GM21360 (cell line): Measurements from ENCODE around the gene REXO4.
"Not testable (repeated sequence)": the region's sequence is repeated elsewhere in the genome, so short reads cannot be mapped to it uniquely, and the experiment has no call there.

Source experiments
- ATAC-seq: cut with Tn5 transposase; IDR thresholded peaks from one replicate; pipeline ENCODE4 v1.9.1; 2021; ENCODE audit warnings: mild to moderate bottlenecking, moderate library complexity; ENCODE audit not compliant: unreplicated experiment

Gene REXO4

DNA sequence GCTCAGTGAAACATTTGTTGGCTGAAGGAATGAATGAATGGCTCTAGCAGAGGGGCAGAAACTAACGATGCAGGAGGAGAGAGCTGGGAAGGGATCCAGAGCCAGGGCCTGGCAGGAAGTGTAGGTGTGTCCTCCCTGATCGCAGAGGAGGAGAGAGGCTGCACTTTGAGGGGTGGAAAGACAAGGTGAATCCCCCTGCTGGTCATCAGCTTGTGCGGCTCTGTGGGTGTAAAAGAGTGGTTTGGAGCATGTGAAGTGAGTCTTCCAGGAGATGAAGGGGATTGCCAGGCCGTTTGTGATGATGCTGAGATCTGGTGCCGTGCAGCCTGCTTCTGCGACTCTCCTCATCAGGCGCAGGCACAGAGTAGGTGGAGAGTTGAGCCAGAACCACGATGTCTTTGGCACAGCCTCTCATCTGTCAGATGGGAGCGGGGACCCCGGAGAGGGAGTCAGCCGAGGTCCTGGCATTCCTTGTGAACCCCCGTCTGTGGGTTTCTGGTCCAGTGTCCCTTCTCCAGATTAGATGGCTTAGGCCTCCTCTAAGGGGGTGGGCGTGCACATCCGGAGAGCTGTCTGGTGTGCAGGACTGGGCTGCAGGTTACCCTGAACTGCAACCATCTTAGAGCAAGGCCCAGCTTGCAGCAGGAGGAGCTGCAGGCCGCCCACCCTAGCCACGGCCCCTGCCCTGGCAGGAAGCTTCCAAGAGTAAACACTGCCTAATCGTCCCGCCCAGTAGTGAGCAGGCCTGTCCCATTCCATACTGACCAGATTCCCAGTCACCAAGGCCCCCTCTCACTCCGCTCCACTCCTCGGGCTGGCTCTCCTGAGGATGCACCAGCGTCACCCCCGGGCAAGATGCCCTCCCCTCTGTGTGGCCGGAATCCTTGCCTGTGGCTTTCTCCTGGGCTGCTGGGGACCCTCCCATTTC, 4.1 kb upstream of the REXO4 start, which contains the start of gene ADAMTS13:
ADAMTS13 (plus strand) TSS at position 753 of the 928 bp plus-strand sequence; CDS start at position 830, 77 bp downstream.
- ATAC-seq, result no peak

GRCh38 chr9:133420392-133420827, 2.6 kb upstream of the REXO4 start:
- peak; percentile 35 for ATAC-seq

GRCh38 chr9:133419005-133419404, 1.2 kb upstream of the REXO4 start:
- ATAC-seq, result no peak

DNA sequence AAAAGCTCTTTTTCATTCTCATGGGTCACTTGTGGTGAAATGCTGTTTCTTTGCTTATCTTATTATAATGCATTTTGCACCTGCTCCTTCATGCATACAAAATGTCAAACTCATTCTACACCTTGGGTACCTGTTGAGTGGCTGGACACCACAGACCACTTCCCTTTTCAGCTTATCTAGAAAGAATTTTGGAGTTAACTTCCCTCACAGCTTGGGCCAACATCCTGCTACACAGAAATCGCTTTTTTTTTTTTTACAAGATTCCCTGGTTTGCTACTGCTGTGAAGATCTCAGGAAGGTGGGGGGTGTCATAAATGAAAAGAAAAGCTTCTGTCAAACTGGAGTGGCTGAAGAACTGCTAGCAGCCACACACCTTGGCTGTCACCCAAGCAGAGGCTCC, 2.6 kb downstream of the REXO4 start:
- no peak for ATAC-seq

- ATAC-seq, result no peak
These were observed 9.8 kb downstream of the REXO4 start for GRCh38 chr9:133408042-133408441.

DNA sequence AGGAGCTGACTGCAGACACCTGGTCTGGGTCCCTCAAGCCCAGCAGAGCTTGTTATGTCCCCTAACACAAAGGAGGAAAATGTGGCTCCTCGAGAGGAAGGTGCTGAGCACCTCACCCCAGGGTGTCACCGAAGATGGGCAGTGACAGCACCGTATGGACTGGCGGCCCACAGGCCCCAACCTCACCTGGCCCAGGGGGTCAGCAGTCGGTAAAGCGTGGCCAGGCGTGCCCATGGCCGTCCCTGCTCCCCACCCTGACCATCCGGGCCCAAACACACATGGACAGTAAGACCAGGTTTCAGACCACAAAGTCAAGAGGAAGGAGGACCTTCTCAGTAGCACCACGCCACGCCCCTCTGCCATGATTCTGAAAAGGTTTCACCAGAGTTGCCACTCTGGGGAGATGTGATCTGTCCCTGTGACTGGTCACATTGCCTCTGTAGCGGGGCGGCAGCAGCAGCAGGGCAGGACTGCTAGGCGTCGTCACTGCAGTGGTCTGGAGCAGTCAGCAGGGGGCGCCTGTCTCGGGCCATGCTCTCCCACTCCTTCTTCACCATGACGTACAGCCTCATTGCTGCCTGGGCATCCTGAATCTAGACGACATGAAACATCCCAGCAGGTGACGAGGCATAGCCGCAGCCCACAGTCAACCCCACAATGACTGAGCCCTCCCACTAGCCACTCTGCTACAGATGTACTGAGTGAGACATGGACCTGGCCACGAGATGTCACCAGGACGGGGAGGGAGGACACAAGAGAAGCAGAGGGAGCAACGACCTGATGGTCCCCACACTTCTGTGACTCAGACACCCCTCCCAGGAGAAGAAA, 11.1 kb downstream of the REXO4 start:
- ATAC-seq, result peak; percentile 55

GRCh38 chr9:133405508-133406438, 12.0 kb downstream of the REXO4 start:
- ATAC-seq, result no peak

GRCh38 chr9:133404454-133405002, 13.3 kb downstream of the REXO4 start:
- no peak for ATAC-seq

- no peak for ATAC-seq
These were observed 13.9 kb downstream of the REXO4 start for GRCh38 chr9:133403766-133404453.

DNA sequence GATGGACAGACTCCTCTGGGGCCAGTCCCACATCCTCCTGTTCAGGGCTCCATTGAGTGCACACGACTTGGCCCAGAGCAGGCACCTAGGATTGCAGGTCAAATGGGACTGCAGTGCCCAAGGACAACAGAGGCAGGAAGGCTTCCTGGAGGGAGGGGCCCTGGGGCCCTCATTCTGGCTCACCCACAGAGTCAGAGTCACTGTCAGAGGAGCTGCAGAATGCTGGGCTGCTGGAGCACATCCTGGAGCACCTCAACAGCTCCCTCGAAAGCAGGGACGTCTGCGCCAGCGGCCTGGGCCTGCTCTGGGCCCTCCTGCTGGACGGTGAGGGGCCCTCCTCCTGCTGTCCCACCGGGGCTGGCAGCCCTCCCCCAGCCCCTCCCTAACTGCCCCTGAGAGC, 15.1 kb downstream of the REXO4 start:
- ATAC-seq, result no peak

DNA sequence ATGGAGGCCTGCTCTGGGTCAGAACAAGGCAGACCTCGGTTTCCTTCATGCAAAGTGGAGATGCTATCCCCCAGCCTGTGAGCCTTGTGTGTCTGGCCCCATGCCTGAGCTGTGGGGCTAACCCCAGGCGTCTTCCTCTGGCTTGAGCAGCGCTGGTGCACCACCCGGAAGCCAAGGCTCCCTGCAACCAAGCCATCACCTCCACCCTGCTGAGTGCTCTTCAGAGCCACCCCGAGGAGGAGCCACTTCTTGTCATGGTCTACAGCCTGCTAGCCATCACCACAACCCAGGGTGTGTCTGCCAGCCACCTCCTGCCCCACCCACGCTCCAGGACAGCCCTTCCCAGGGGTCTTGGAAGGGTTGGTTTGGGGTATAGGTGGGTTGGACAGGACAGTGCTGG, 16.2 kb downstream of the REXO4 start:
- no peak for ATAC-seq

DNA sequence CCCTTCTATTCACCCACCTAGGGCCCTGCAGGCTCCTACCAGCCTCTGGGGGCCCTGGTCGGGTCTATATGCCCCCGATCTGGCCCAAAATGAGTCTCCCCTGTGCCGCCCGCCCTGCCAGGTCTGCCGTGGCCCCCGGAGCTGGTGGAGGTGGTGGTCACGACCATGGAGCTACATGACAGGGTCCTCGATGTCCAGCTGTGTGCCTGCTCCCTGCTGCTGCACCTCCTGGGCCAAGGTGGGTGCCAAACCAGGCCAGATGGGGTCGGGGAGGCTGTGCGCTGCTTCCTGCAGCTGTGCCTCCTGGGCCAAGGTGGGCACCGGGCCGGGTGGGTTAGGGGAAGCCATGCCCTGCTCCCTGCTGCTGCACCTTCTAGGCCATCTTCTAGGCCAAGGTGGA, 17.5 kb downstream of the REXO4 start:
- no peak for ATAC-seq

GRCh38 chr9:133397895-133398294, 19.9 kb downstream of the REXO4 start:
- ATAC-seq, result no peak

DNA sequence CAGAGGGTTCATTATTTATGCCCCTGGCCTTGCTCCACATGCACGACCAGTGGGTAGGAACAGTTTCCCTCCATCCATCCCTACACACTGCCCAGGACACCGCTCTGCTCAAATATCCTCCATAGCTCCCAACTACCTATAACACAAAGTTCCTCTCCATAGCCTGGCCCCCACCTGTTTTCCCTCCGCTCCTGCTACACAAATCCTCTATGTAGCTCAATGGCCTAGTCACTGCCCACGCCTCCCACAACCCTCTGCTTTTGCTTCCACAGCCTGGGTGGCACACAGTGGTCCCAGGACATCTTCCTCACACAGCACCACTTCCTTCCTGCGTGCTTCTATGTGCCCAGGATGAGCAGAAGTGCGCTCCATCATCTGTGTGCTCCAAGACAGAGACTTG, 20.4 kb downstream of the REXO4 start:
- no peak for ATAC-seq

- ATAC-seq, result no peak
These were observed 20.9 kb downstream of the REXO4 start for GRCh38 chr9:133396952-133397351.

- no peak for ATAC-seq
These were observed 23.0 kb downstream of the REXO4 start for GRCh38 chr9:133394687-133395271.

DNA sequence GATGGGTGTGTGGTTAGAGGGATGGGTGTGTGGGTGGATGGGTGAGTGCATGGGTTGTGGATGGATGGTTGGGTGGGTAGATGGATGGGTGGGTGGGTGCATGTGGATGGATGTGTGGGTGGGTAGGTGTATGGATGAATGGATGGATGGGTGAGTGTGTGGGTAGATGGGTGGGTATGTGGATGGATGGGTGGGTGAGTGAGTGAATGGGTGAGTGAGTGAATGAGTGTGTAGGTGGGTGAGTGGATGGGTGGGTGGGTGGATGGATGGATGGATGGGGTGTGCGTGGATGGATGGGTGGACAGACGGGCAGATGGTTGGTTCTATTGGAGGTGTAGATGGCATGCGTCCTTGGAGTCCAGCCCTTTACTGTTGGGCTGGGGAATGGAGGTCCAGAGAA, 24.4 kb downstream of the REXO4 start:
- ATAC-seq, result no peak

DNA sequence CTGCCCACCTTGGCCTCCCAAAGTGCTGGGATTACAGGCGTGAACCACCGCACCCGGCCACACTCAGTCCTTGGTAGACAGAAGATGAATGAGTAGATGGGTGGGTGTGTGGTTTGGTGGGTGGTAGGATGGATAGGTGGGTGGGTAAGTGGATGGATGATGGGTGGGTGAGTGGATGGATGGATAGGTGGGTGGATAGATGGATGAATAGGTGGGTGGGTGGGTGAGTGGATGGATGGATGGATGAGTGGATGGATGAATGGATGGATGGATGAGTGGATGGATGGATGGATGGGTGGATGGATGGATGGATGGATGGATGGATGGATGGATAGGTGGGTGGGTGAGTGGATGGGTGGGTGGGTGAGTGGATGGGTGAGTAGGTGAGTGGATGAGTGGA, 25.5 kb downstream of the REXO4 start:
- ATAC-seq, result not testable (repeated sequence)

- ATAC-seq, result not testable (repeated sequence)
These were observed 26.4 kb downstream of the REXO4 start for GRCh38 chr9:133391449-133391848.
